ENCODE measurements around the gene SLC48A1. TPM values are rescaled to one million over a fixed set of nuclear protein-coding genes. Genes with fewer than 3 reads are reported as not detected.
A peak's percentile ranks its signal among the peaks of the same experiment; 100 is the strongest.

The SLC48A1 gene
- total and polyA plus RNA-seq, 2 donors (not counting 3 experiments of a cell fraction or from before 2014, with no cell fraction given), result 17.3 to 20.3 TPM

DNA sequence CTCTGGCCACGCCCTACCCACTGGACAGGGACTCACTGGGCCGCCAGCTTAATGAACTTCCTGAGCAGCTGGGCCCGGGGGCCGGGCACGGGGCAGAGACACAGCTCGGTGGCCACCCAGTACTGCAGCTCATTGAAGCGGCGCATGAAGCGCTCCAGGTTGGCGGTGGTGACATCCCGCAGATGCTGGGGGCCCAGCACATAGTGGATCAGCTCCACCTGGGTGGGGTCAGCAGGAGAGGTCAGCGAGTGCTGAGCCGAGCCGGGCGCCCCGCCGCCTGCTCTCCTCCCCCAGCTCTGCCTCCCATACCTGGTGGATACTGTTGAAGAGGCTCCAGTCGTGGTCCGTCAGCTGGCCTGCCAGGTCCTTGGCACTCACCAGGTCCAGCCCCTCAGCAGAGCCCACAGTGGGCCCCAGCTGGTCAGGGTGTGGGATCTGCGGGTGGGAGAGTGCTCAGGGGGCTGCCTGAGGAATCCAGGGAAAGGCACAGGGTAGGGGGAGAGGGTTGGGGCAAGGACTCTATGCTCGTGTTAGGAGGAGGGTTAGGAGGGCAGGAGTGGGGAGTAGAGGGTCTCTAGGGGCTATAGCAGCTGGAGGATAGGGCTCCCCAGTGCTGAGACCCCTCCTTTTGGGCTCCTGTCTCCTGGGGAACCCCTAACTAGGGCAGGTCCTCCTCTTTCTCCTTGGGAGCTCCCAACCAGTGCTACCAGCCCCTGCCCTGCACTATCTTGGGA, 32.3 kb upstream of the SLC48A1 start:
- dilution Hi-C loops (cut with MboI; ENCODE audit: extremely low pct_ligation_motif_present, low sequenced_read_pairs), result no loop called here
- peak overlapping the region; percentile 20 for H3K27ac ChIP-seq (ENCODE audit: insufficient read depth, low read depth, low read length)
- no peaks in the 10 kb centered on the region for H3K79me2 ChIP-seq (ENCODE audit: control insufficient read depth, insufficient read depth, low read length)
- H3K27me3 ChIP-seq (ENCODE audit: control insufficient read depth in 2 of 2, insufficient read depth in 2 of 2, low read length in 2 of 2), result no peaks in the 10 kb centered on the region
- H4K20me1 ChIP-seq (replicated peaks; ENCODE audit: control insufficient read depth, extremely low read depth, insufficient read depth, low read length), result no peaks in the 10 kb centered on the region
- no peak overlapping the region for H3K9ac ChIP-seq (replicated peaks; ENCODE audit: extremely low read depth, insufficient read depth, low read length)
- no peaks in the 10 kb centered on the region for H3K9me3 ChIP-seq (replicated peaks; ENCODE audit: control insufficient read depth, insufficient read depth, low read length)
- no peak for DNase-seq (ENCODE audit: low read depth, low spot score)
- H3K4me2 ChIP-seq (ENCODE audit: insufficient read depth, low read length), result no peak overlapping the region
- peaks cover 0 to 16% of the 10 kb centered on the region in 2 experiments for H3K36me3 ChIP-seq (ENCODE audit: control insufficient read depth in 2 of 2, extremely low read depth in 1 of 2, insufficient read depth in 2 of 2, low read length in 2 of 2)
- CTCF ChIA-PET, result interaction anchor here (1.0 to 10.4 kb wide), 14 partner anchors 9 to 99 kb away, joined by 3 to 385 read pairs (median 7); partner anchors contain the start of genes ENDOU, RAPGEF3, RPAP3 and SLC48A1
- TF ChIP-seq, protein P1, sequence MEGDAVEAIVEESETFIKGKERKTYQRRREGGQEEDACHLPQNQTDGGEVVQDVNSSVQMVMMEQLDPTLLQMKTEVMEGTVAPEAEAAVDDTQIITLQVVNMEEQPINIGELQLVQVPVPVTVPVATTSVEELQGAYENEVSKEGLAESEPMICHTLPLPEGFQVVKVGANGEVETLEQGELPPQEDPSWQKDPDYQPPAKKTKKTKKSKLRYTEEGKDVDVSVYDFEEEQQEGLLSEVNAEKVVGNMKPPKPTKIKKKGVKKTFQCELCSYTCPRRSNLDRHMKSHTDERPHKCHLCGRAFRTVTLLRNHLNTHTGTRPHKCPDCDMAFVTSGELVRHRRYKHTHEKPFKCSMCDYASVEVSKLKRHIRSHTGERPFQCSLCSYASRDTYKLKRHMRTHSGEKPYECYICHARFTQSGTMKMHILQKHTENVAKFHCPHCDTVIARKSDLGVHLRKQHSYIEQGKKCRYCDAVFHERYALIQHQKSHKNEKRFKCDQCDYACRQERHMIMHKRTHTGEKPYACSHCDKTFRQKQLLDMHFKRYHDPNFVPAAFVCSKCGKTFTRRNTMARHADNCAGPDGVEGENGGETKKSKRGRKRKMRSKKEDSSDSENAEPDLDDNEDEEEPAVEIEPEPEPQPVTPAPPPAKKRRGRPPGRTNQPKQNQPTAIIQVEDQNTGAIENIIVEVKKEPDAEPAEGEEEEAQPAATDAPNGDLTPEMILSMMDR (IDR thresholded peaks at IDR 0.05; ENCODE audit: extremely low read depth in 1 of 2, insufficient read depth in 1 of 2, low read depth in 1 of 2, low read length in 2 of 2), result no peak
- no peak for TF ChIP-seq POLR2AphosphoS5 (IDR thresholded peaks at IDR 0.05; ENCODE audit: insufficient read depth, low read depth, low read length)
- no peak for TF ChIP-seq POLR2A (IDR thresholded peaks at IDR 0.05; ENCODE audit: low read depth, low read length)
- no peak for TF ChIP-seq MYC (IDR thresholded peaks at IDR 0.05; ENCODE audit: low read depth, low read length)
- TF ChIP-seq EZH2 (IDR thresholded peaks at IDR 0.05; ENCODE audit: borderline replicate concordance, low read depth, low read length, severe bottlenecking), result no peak
- TF ChIP-seq JUN (IDR thresholded peaks at IDR 0.05; ENCODE audit: borderline replicate concordance, insufficient read depth, insufficient read length, low read depth), result no peak
- no peak for TF ChIP-seq GATA2 (IDR thresholded peaks at IDR 0.05; ENCODE audit: insufficient read depth, insufficient read length, low read depth, low read length)
- BruUV-seq (replicated peaks), result no TSS peak
- no peak overlapping the region for H2AFZ ChIP-seq (ENCODE audit: low read depth, low read length)
- no peak overlapping the region for H3K4me3 ChIP-seq (replicated peaks in 1 of 3; ENCODE audit: insufficient read depth in 1 of 3, low read depth in 1 of 3, low read length in 3 of 3)
- H3K4me1 ChIP-seq (ENCODE audit: control insufficient read depth, extremely low read depth, insufficient read depth, low read length), result peaks cover 14% of the 10 kb centered on the region
- H3K9me1 ChIP-seq (replicated peaks; ENCODE audit: control insufficient read depth, extremely low read depth, insufficient read depth, low read length), result no peaks in the 10 kb centered on the region
- intact Hi-C loops (cut with micrococcal nuclease), result no loop called here
- no peak for FAIRE-seq
- POLR2A ChIA-PET, result interaction anchor here (2.5 kb wide), 1 partner anchor 18 kb away, joined by 11 read pairs; the partner anchor contains the start of gene RAPGEF3

Measured in endothelial cell of umbilical vein (primary cell).